ENCODE measurements around the gene TTLL12. TPM values are rescaled to one million over a fixed set of nuclear protein-coding genes. Genes with fewer than 3 reads are reported as not detected.
A peak's percentile ranks its signal among the peaks of the same experiment; 100 is the strongest.

The TTLL12 gene
- total RNA-seq, 2 experiments from 2014 or later: 104 to 106 TPM

DNA sequence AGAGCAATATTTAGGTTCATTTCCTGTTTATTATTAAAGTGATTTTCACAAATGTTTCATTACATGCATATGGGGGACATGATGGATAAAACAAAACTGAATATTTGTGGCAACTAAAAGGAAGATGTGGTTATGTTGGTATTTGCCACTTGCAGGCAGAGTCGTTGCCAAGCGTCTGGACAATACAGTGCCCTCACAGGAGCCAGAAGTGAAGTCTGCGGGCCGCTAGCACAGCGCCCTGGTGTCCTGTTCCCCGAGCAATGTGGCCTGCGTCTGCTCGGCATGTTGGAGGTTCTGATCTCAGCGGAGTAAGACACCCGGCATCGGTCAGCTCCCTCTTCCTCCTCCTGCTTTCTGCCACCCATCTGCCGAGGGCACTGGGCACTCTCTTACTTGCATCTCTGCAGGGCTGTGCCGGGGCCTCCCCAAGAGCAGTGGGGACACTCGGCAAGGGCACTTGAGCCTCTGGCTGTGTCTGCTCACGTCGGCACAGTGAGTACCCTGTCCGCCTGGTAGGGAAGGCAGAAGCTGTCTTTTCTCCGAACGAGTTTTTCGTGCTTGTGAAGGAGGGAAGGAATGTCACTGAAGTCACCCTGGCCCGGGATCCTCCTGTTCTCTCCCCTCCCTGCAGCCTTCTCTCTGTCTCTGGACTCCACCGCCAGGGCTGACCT is 10.5 kb upstream of the TTLL12 start:
- Mint-ChIP-seq H3K9me3 (no peaks in the 10 kb centered on the region), H3K4me3 (no peak overlapping the region), H3K27me3 (peaks cover 2% of the 10 kb centered on the region), H3K36me3 (no peaks in the 10 kb centered on the region), H3K27ac (no peak overlapping the region), H3K4me1 (no peaks in the 10 kb centered on the region)
- no peak for DNase-seq

DNA sequence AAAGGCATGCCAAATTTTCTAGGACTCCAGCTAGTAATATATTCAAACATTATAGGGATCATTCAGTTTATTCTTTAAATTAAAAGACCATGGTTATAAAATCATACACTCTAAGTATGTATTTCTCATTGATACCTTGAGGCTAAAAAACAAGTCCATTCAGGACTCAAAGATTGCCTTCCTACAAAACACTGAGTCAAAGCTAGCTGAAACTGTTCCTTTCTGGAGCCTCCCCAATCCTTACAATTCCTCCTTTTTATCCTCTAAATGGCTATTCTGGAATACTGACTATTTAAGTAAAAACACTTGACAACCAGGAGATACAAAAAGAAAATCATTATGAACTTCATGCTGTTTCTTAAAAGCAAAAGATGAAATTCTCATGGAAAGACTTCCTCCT is 4.9 kb upstream of the TTLL12 start:
- H3K36me3 Mint-ChIP-seq: peaks cover 1% of the 10 kb centered on the region
- no peak for DNase-seq
- H3K9me3 Mint-ChIP-seq: peaks cover 3% of the 10 kb centered on the region
- H3K4me3 Mint-ChIP-seq: no peak overlapping the region
- no peaks in the 10 kb centered on the region for H3K4me1 Mint-ChIP-seq
- no peaks in the 10 kb centered on the region for H3K27me3 Mint-ChIP-seq
- H3K27ac Mint-ChIP-seq: no peak overlapping the region

DNA sequence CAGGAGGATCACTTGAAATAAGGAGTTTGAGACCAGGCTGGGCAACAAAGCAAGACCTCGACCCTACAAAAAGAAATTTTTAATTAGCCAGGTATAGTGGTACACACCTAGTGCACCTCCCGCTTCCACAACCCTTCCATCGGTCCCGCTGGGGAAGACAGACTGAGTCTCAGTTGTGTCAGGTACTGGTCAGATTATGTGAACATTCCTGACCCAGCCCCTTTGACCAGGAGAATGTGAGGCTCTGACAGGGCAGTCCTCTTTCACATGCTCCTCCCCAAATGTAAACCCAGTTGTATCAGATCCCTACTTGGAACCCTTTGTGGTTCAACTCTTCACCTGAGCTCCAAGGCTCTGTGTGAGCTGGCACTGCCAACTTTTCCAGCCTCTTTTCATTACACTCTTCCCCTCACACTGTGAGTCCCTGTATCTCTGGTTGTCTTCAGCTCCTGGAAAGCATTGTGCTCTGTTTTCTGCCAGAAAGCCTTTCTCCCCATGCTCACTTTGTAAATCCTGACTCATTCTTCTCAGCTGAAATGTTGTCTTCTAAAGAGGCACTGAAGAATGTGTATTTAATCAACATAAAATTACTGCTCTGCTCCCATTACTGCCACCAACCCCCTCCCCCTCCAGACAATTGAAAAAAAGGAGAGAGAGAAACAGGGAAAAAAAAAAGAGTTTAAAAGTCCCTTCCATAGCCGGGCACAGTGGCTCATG is 2.1 kb upstream of the TTLL12 start:
- peak overlapping the region; percentile 22 for H3K27ac Mint-ChIP-seq
- peak overlapping the region; percentile 59 for H3K4me3 Mint-ChIP-seq

DNA sequence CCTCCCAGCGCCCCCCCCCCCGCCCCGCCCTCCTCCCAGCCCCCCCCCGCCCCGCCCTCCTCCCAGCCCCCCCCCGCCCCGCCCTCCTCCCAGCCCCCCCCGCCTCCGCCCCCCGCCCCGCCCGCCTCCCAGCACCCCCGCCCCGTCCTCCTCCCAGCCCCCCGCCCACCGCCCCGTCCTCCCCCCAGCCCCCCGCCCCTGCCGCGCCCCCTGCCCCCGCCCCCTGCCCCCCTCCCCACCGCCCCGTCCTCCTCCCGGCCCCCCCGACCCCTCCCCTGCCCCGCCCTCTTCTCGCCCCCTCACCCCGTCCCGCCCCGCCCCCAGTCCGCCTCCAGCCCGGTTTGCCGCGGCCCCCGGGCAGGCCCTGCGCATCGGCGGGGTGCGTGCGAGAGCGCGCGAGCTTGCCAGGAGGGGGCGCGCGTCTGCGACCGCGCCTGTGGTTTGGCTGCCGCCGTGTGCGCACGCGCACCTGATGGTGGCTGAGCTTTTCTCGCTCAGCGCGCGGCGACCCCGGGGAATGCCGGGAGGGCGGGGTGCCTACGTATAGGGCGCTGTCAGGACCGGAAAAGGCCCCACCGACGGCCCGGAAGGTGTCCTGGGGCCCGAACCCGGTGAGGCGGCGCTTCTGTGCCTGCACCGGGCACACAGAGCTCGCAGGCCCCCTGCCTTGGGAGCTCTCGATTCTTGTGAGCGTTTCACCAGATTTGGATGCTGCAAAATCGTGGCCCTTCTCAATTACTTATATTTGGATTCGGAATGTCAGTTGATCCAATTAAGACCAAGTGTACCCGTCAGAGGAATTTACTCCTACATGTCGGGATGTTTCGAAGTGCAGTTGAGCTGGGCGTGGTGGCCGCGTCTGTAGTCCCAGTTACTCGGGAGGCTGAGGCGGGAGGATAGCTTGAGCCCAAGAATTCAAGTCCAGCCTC is 501 bp upstream of the TTLL12 start:
- peaks cover 14% of the 10 kb centered on the region for H3K4me1 Mint-ChIP-seq
- H3K27ac Mint-ChIP-seq: peak overlapping the region; percentile 93
- H3K9me3 Mint-ChIP-seq: peaks cover 3% of the 10 kb centered on the region
- peaks cover 16% of the 10 kb centered on the region for H3K36me3 Mint-ChIP-seq
- DNase-seq: peak; percentile 98
- peak overlapping the region; percentile 89 for H3K4me3 Mint-ChIP-seq
- H3K27me3 Mint-ChIP-seq: no peaks in the 10 kb centered on the region

More for the DNA sequence above, 2.1 kb upstream of the TTLL12 start:
- DNase-seq: no peak
- H3K9me3 Mint-ChIP-seq: peaks cover 3% of the 10 kb centered on the region
- peaks cover 13% of the 10 kb centered on the region for H3K36me3 Mint-ChIP-seq
- peaks cover 13% of the 10 kb centered on the region for H3K4me1 Mint-ChIP-seq
- no peaks in the 10 kb centered on the region for H3K27me3 Mint-ChIP-seq

DNA sequence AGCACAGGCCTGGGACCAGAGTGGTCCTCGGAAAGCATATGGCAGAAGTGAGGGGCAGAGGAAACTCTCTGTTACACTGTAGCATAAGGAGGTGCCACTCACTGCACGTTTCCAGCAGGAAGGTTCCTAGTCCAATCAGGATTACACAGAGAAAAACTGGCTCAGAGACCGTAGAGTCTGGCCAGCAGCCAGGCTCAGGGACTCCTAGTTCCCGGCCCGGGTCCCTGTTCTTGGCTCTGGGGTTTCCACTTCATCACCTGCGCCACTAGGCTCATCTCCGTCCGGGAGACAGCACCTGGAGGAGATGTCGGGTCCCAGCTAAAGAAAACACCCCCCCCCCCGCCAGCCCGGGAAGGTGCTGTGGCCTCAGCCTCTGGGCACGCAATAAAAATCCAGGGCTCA is 1.1 kb downstream of the TTLL12 start:
- Mint-ChIP-seq H3K36me3 (peaks cover 20% of the 10 kb centered on the region), H3K4me1 (peaks cover 14% of the 10 kb centered on the region), H3K27me3 (no peaks in the 10 kb centered on the region), H3K9me3 (no peaks in the 10 kb centered on the region), H3K27ac (peak overlapping the region; percentile 51), H3K4me3 (peak overlapping the region; percentile 85)
- DNase-seq: no peak

DNA sequence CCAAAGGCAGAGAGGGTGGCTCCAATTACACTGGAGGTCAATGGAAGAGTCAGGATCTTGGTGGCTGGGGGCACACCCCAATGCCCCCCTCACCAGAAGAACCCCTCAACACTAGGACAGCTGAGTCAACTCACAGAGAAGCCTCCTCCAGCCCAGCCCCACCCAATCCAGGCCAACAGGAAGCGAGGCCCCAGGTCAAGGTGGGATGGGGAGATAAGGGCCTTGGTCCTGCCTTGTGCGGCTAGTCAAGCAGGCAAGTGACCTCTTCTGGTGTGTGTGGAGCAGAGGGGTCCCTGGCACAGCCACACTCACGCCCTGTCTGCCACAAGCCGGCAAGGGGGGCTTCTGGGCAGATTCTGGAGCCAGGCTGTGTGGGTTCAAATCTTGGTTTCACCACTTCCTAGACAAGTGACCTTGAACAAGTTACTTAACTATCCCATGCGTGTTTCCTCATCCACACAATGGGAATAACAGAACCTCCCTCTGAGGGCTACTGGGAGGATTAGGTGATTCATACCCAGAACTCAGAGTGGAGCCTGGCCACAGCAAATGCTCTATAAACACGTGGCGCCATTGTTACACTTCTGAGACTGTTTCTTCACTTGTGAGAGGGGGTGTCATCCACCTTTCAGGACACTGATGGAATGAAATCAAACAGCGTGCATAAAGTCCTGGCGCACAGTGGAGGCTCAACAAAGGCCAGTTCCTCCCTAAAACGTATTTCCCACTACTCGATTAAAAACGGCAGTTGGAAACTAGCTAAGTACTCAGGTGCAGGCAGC is 3.2 kb downstream of the TTLL12 start:
- peaks cover 14% of the 10 kb centered on the region for H3K4me1 Mint-ChIP-seq
- H3K36me3 Mint-ChIP-seq: peaks cover 34% of the 10 kb centered on the region
- no peak overlapping the region for H3K4me3 Mint-ChIP-seq
- H3K27me3 Mint-ChIP-seq: no peaks in the 10 kb centered on the region
- DNase-seq: no peak
- H3K27ac Mint-ChIP-seq: no peak overlapping the region
- H3K9me3 Mint-ChIP-seq: no peaks in the 10 kb centered on the region

DNA sequence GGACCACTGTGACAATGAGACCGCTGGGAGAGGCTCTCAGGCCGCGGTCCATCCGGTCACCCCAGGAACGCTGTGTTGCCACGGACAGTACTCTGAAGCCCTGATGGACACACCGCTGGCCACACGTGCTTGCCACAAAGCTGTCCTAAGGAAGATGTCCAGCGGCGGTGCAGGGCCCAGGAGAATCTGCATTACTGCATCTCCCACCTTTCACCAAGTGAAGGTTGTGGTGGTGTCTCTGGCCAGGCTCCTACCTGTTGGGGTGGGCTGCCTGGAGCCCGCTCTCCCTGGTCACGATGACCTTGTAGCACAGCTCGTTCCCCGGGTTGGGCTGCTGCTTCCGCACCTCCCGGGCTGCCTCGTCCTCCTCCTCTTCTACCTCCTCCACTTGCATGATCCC is 4.2 kb downstream of the TTLL12 start:
- H3K36me3 Mint-ChIP-seq: peaks cover 39% of the 10 kb centered on the region
- no peaks in the 10 kb centered on the region for H3K9me3 Mint-ChIP-seq
- H3K27me3 Mint-ChIP-seq: no peaks in the 10 kb centered on the region
- peaks cover 14% of the 10 kb centered on the region for H3K4me1 Mint-ChIP-seq
- no peak for DNase-seq
- H3K27ac Mint-ChIP-seq: no peak overlapping the region
- no peak overlapping the region for H3K4me3 Mint-ChIP-seq

DNA sequence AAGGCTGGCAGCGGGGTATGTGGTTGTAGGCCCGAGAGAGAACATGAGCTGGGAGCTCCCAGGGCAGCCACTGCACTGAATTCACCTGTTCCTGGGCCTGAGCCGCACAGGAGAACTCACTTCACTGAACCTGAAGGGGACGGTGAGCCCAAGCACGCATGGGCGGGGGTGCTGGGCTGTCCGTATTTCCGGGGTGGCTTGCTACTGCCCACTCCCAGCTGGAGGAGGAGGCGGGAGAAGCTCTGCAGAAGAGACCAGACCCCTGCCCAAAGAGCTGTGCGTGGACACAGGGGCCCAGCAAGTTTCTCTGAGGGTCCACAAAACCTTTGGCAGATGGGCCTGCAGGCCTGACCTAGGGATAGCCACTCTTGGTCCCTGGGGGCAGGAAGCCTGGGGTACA is 4.8 kb downstream of the TTLL12 start:
- DNase-seq: no peak
- H3K36me3 Mint-ChIP-seq: peaks cover 43% of the 10 kb centered on the region
- H3K4me3 Mint-ChIP-seq: no peak overlapping the region
- no peak overlapping the region for H3K27ac Mint-ChIP-seq
- H3K27me3 Mint-ChIP-seq: no peaks in the 10 kb centered on the region
- peaks cover 14% of the 10 kb centered on the region for H3K4me1 Mint-ChIP-seq
- H3K9me3 Mint-ChIP-seq: no peaks in the 10 kb centered on the region

DNA sequence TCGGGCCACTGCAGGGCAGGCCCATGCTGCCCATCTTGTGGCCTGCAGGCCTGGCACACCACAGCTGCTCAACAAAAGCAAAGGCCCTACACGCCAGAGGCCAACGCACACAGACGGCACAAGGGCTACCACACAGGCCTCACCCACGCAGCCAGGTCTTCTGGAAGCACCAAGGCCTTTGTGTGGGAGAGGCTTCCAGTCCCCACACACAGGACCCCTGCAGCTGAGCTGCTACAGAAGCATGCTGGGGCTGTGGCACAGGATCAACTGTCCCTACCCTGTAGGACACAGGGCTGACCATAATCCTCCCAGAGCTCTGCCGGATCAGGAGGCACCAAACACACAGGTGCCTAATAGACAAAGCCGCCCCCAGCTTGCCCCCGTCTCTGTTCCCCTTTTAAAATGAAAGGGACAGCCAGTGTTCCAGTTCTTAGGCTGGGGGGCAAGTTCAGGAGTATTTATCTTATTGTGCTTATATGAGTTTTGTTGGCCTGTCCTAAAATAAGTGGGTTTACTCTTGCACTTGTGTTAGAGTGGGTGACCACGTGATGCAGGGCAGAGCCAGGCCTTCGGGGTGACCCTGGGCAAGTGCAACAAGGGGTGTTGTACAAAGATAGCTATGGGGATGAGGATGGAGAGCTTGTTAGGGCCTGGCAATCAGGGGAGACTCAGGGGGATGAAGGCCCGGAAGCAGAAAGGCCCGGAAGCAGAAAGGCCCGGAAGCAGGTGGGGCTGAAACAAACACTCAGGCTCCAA is 5.4 kb downstream of the TTLL12 start:
- no peak for DNase-seq
- H3K27me3 Mint-ChIP-seq: no peaks in the 10 kb centered on the region
- H3K36me3 Mint-ChIP-seq: peaks cover 43% of the 10 kb centered on the region
- peaks cover 14% of the 10 kb centered on the region for H3K4me1 Mint-ChIP-seq
- no peak overlapping the region for H3K4me3 Mint-ChIP-seq
- no peak overlapping the region for H3K27ac Mint-ChIP-seq
- no peaks in the 10 kb centered on the region for H3K9me3 Mint-ChIP-seq

DNA sequence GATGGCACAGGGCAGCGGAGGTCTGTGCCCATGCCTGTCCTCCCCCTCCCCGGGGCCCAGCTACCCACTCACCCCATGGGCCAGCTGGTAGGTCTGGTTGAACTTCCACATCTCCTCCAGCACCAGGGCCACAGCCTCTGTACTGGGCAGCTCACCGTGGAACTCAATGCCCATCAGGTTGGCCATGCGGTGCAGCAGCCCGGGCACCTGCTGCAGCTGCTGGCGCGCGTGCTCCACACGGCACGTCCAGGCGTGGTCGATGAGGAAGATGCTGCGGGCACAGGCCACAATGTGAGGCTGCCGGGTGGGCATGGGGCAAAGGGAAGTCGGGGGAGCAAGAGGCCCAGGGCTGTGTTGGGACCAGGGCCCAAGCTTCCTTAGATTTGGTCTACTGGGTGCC is 6.3 kb downstream of the TTLL12 start:
- no peak for DNase-seq
- Mint-ChIP-seq H3K4me3 (no peak overlapping the region), H3K9me3 (no peaks in the 10 kb centered on the region), H3K27ac (no peak overlapping the region), H3K27me3 (no peaks in the 10 kb centered on the region), H3K36me3 (peaks cover 48% of the 10 kb centered on the region), H3K4me1 (peaks cover 14% of the 10 kb centered on the region)

DNA sequence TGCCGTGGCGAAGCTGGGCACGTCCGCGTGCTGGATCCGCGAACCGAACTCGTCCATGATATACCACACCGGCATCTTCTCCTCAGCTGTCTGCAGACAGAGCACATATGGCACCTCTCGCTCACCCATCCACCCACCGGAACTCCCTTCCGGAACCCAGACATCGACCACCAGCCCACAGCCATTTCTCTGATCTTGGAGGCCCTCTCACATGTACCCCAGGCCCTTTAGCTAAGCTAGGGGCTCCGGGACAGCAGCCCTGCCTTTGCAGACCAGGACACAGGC is 7.1 kb downstream of the TTLL12 start:
- H3K4me1 Mint-ChIP-seq: peaks cover 9% of the 10 kb centered on the region
- no peak overlapping the region for H3K4me3 Mint-ChIP-seq
- H3K9me3 Mint-ChIP-seq: no peaks in the 10 kb centered on the region
- no peak overlapping the region for H3K27ac Mint-ChIP-seq
- peaks cover 45% of the 10 kb centered on the region for H3K36me3 Mint-ChIP-seq
- no peaks in the 10 kb centered on the region for H3K27me3 Mint-ChIP-seq
- no peak for DNase-seq

DNA sequence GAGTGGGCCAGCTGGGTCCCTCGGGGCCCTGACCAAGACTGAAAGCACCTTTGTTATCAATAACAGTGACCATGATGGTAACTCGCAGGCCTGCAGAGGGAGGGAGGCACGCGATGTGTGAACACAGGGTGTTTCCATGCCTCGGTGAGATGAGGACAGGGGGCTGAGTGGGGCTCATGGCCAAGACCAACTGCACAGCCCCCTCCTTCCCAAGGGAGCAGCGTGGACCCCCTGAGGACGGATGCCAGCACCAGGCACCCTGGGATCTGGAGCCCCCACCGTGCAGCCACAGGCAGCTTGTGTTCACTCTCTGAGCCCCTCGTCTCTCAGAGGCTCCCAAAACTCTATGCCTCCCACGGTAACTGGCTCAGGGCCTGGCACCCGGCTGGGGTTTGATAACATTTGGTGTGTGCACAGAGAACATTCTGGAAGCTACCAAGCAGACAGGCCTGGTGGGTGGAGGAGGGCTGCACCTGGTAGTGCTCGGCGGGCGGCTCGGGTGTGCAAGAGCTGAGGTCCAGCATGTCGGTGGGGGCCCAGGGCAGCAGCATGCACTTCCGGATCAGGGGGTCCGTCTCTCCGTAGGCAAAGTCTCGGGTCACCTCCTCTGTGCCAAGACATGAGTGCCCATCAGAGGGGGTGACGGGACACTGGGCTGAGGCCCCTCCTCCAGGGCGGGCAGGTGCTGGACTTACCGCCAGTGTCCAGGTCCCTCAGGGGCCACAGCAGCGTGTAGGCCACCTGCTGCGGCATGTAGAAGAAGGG is 7.6 kb downstream of the TTLL12 start:
- Mint-ChIP-seq H3K36me3 (peaks cover 40% of the 10 kb centered on the region), H3K27me3 (no peaks in the 10 kb centered on the region), H3K4me1 (peaks cover 4% of the 10 kb centered on the region), H3K27ac (no peak overlapping the region), H3K4me3 (no peak overlapping the region), H3K9me3 (no peaks in the 10 kb centered on the region)
- DNase-seq: no peak

DNA sequence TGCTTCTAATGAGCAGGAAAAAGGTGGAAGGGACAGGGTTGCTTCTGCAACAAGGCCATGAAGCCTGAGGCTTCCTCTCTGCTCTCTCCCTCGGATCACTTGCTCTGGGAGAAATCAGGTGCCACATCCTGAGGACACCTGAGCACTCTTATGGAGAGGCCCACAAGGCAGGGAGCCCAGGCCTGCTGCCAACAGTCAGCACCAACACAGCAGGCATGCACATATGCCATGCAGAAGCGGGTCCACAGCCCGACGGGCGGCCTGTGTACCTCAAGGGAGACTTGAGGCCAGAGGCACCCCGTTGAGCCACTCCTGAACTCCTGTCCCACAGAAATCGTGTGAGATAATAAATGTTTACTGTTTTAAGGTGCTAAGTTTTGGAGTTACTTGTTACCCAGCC is 9.5 kb downstream of the TTLL12 start:
- Mint-ChIP-seq H3K27me3 (no peaks in the 10 kb centered on the region), H3K36me3 (peaks cover 39% of the 10 kb centered on the region), H3K9me3 (no peaks in the 10 kb centered on the region)

DNA sequence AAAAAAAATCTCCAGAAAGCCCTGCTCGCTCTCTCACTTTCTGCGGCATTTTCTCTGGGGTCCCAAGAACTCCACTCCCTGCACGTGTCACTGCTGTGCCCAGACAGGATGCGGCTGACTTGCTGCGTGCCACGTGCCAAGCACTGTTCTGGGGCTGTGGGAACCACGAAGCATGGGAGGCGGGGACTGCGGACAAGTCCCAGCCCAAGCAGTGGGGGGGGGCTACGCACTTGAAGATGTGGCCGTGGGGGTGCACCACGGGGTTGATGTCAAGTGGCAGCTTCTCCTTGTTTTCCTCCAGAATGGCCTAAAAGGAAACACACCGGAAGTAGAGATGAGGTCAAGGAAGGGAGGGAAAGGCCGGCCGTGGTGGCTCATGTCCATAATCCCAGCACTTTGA is 10.8 kb downstream of the TTLL12 start:
- Mint-ChIP-seq H3K27ac (no peak overlapping the region), H3K4me1 (no peaks in the 10 kb centered on the region), H3K36me3 (peaks cover 37% of the 10 kb centered on the region), H3K4me3 (no peak overlapping the region), H3K9me3 (no peaks in the 10 kb centered on the region), H3K27me3 (no peaks in the 10 kb centered on the region)
- no peak for DNase-seq

More for the DNA sequence above, 9.5 kb downstream of the TTLL12 start:
- DNase-seq: no peak
- Mint-ChIP-seq H3K27ac (no peak overlapping the region), H3K4me3 (no peak overlapping the region), H3K4me1 (no peaks in the 10 kb centered on the region)
